Stomach (tissue), 9 donors: ENCODE data around the gene TEX19. TPM values are rescaled to one million over a fixed set of nuclear protein-coding genes. Genes with fewer than 3 reads are reported as not detected.

Experiments used
- DNase-seq, 2 donors: peaks; one replicate each; pipeline versions ENCODE4 v3.0.0 to v3.0.0-alpha.2; 2013 to 2019
- H3K27ac ChIP-seq, 5 donors: fragments of 200-600 bp in 4 of 5; sonication (generic) in 4 of 5; one replicate each; pipeline ENCODE4 v1.5.1; 2013 to 2019; ENCODE audit warnings: mild to moderate bottlenecking in 1 of 5, moderate library complexity in 1 of 5
- H3K27me3 ChIP-seq, 3 donors: fragments of 200-600 bp; sonication (generic); one replicate each; pipeline ENCODE4 v1.5.1; 2017 to 2019; ENCODE audit warnings: mixed run types in 1 of 3
- H3K36me3 ChIP-seq, 4 donors: fragments of 200-600 bp; sonication (generic); 1 replicate in 3 of 4; 2 replicates in 1 of 4; pipeline ENCODE4 v1.5.1; 2016 to 2019
- H3K4me1 ChIP-seq, 4 donors: fragments of 200-600 bp; sonication (generic); one replicate each; pipeline ENCODE4 v1.5.1; 2016 to 2019
- H3K4me3 ChIP-seq, 4 donors: fragments of 200-600 bp; sonication (generic) in 3 of 4; one replicate each; pipeline ENCODE4 v1.5.1; 2016 to 2019; ENCODE audit warnings: mild to moderate bottlenecking in 1 of 4
- H3K9me3 ChIP-seq, 4 donors: fragments of 200-600 bp; sonication (generic); one replicate each; pipeline ENCODE4 v1.5.1; 2016 to 2019
- CTCF ChIP-seq, 7 experiments: fragments of 450-650 bp in 4 of 7; fragments of 200-600 bp in 3 of 7; sonication (generic) in 3 of 7; IDR thresholded peaks; one replicate each; pipeline ENCODE4 v1.5.1; 2016 to 2019; ENCODE audit warnings: antibody characterized with exemption in 7 of 7, control low read depth in 2 of 7, mild to moderate bottlenecking in 1 of 7
- EP300 ChIP-seq: sonication (generic); formaldehyde crosslinking; IDR thresholded peaks from one replicate; pipeline ENCODE4 v1.6.1; 2017; ENCODE audit warnings: antibody characterized with exemption
- POLR2A ChIP-seq, 4 donors: fragments of 450-650 bp; IDR thresholded peaks; one replicate each; pipeline ENCODE4 v1.6.1; 2016; ENCODE audit warnings: antibody characterized with exemption in 4 of 4, control low read depth in 2 of 4, mild to moderate bottlenecking in 1 of 4, moderate library complexity in 1 of 4
- POLR2AphosphoS5 ChIP-seq, 3 donors: sonication (generic); formaldehyde crosslinking; IDR thresholded peaks; one replicate each; pipeline ENCODE4 v1.6.1; 2016; ENCODE audit warnings: antibody characterized with exemption in 3 of 3
- WGBS, 5 donors: extraction: QIAGEN DNeasy Blood & Tissue Kit in 3 of 5; methylation state at CpG; one replicate each; pipeline versions ENCODE4 v1.1.5 to v1.1.7; 2013 to 2018; 5-methylcytosine and 5-hydroxymethylcytosine counted together
- intact Hi-C: fragments of 100-400 bp; cut with DNase I; formaldehyde crosslinking; loops from one replicate; pipeline ENCODE4 v1.15.1; 2023; ENCODE audit warnings: low total_unique reads
- polyA plus RNA-seq, 3 donors: library from polyadenylated mRNA; stranded (reverse); fragments of 200-250 nt; gene quantifications; one replicate each; pipeline ENCODE4 v1.2.3, GENCODE V29; 2013
- total RNA-seq, 5 donors: library from RNA; depleted of rRNA; stranded (reverse); fragments of >200 nt; gene quantifications; one replicate each; pipeline versions ENCODE4 v1.1.0 to v1.2.3, GENCODE V29; 2014 to 2016
- donor health status: healthy with polysubstance abuse.
- donor health status: Bipolar disorder and iron deficiency.
- donor health status: healthy.

The TEX19 gene
- total and polyA plus RNA-seq, 8 donors, result not detected

- peaks cover 12 to 30% (median 24%) of the 10 kb centered on the region in 4 donors for H3K4me1 ChIP-seq
- no peak for DNase-seq
- H3K9me3 ChIP-seq, result no peaks in the 10 kb centered on the region
- no peak overlapping the region for H3K27ac ChIP-seq
- H3K27me3 ChIP-seq, result peaks cover 4 to 55% (median 33%) of the 10 kb centered on the region in 3 donors
- intact Hi-C loops, result no loop called here
- H3K4me3 ChIP-seq, result no peak overlapping the region
- no peak for TF ChIP-seq EP300
- TF ChIP-seq POLR2AphosphoS5 (IDR thresholded peaks at IDR 0.05), result no peak
- TF ChIP-seq CTCF (IDR thresholded peaks at IDR 0.05), result no peak
- TF ChIP-seq POLR2A (IDR thresholded peaks at IDR 0.05), result no peak
- 93 to 96% (median 94%) methylated on average over 76 of the region's 76 CpGs for WGBS, 5 donors
- H3K36me3 ChIP-seq, result peaks cover 0 to 24% (median 4%) of the 10 kb centered on the region in 4 donors
These were observed 40.1 kb upstream of the TEX19 start for GRCh38 chr17:82318772-82319606.

- Histone ChIP-seq H3K27ac (no peak overlapping the region), H3K9me3 (no peaks in the 10 kb centered on the region), H3K4me1 (peaks cover 12 to 32% (median 26%) of the 10 kb centered on the region in 4 donors), H3K27me3 (peaks cover 4 to 49% (median 27%) of the 10 kb centered on the region in 3 donors), H3K36me3 (peaks cover 0 to 26% (median 4%) of the 10 kb centered on the region in 4 donors), H3K4me3 (no peak overlapping the region)
- TF ChIP-seq POLR2AphosphoS5 (IDR thresholded peaks at IDR 0.05) (no peak), POLR2A (IDR thresholded peaks at IDR 0.05) (no peak)
- intact Hi-C loops, result loop anchor here (5.0 kb wide), 1 partner anchor 87 kb away; no protein-coding TSS in a partner anchor
- DNase-seq, result no peak
- 90 to 93% (median 93%) methylated on average over 34 to 35 of the region's 35 CpGs for WGBS, 5 donors
These were observed 39.4 kb upstream of the TEX19 start for GRCh38 chr17:82319619-82320062.

GRCh38 chr17:82320140-82320840 lies 38.8 kb upstream of the TEX19 start:
- no peak overlapping the region for H3K4me3 ChIP-seq
- no peak overlapping the region for H3K27ac ChIP-seq
- peaks cover 0 to 26% (median 4%) of the 10 kb centered on the region in 4 donors for H3K36me3 ChIP-seq
- TF ChIP-seq POLR2AphosphoS5 (IDR thresholded peaks at IDR 0.05), result no peak
- TF ChIP-seq POLR2A (IDR thresholded peaks at IDR 0.05), result no peak
- no peak for TF ChIP-seq CTCF (IDR thresholded peaks at IDR 0.05)
- TF ChIP-seq EP300, result no peak
- H3K27me3 ChIP-seq, result peaks cover 4 to 43% (median 20%) of the 10 kb centered on the region in 3 donors
- WGBS, 5 donors, result 51 to 66% (median 53%) methylated on average over 18 to 26 of the region's 26 CpGs
- H3K4me1 ChIP-seq, result peaks cover 12 to 34% (median 28%) of the 10 kb centered on the region in 4 donors
- no peak for DNase-seq
- intact Hi-C loops, result loop anchor here (5.0 kb wide), 1 partner anchor 88 kb away; no protein-coding TSS in a partner anchor
- H3K9me3 ChIP-seq, result no peaks in the 10 kb centered on the region

GRCh38 chr17:82320956-82321927 lies 37.8 kb upstream of the TEX19 start:
- intact Hi-C loops, result loop anchor here (5.0 kb wide), 1 partner anchor 89 kb away; no protein-coding TSS in a partner anchor
- peak in 5 of 7 experiments; percentile 75 to 96 (median 86) for TF ChIP-seq CTCF (IDR thresholded peaks at IDR 0.05)
- TF ChIP-seq EP300, result no peak
- 39 to 45% (median 42%) methylated on average over 65 of the region's 65 CpGs for WGBS, 5 donors
- Histone ChIP-seq H3K4me3 (peak overlapping the region in 2 of 4 donors; percentile 18 to 22), H3K27ac (no peak overlapping the region), H3K27me3 (peaks cover 0 to 33% (median 11%) of the 10 kb centered on the region in 3 donors), H3K36me3 (peaks cover 0 to 26% (median 4%) of the 10 kb centered on the region in 4 donors), H3K9me3 (no peaks in the 10 kb centered on the region), H3K4me1 (peaks cover 6 to 27% (median 20%) of the 10 kb centered on the region in 4 donors)
- no peak for DNase-seq
